ENCODE results near the gene KIF18A.

GRCh38 chr11:27977527-27977926, 130.4 kb downstream of the KIF18A start:
- TF ChIP-seq POLR2A (IDR thresholded peaks at IDR 0.05; ENCODE audit: low read depth, low read length): no peak
- TF ChIP-seq POLR2AphosphoS5 (IDR thresholded peaks at IDR 0.05; ENCODE audit: low read depth, low read length): no peak
- TF ChIP-seq TAF1 (IDR thresholded peaks at IDR 0.05; ENCODE audit: borderline replicate concordance, low read depth, low read length): no peak
